ENCODE measurements around the gene GP5. TPM values are rescaled to one million over a fixed set of nuclear protein-coding genes. Genes with fewer than 3 reads are reported as not detected.

Gene GP5
- total and polyA plus RNA-seq, 2 of the 13 experiments (the other 11 are each of a cell fraction or from before 2014, with no cell fraction given): not detected

- TF ChIP-seq CEBPZ (IDR thresholded peaks at IDR 0.05; ENCODE audit: low read length) (no peak), STAG1 (CRISPR knock-in tag; IDR thresholded peaks at IDR 0.05) (0 out of 2 replicates have a peak, but pooled peaks have one; percentile 3), ZSCAN12 (CRISPR knock-in tag; IDR thresholded peaks at IDR 0.05) (no peak), MED8 (CRISPR knock-in tag; IDR thresholded peaks at IDR 0.05; ENCODE audit: insufficient replicate concordance) (peak; percentile 50), CCAR2 (optimal IDR thresholded peaks at IDR 0.05; ENCODE audit: low read depth, low read length) (no peak), MIER2 (CRISPR knock-in tag; IDR thresholded peaks at IDR 0.05) (peak; percentile 37), BCL3 (CRISPR knock-in tag; IDR thresholded peaks at IDR 0.05) (peak; percentile 47), NR2C2 (CRISPR knock-in tag; IDR thresholded peaks at IDR 0.05; ENCODE audit: borderline replicate concordance) (peak; percentile 88), JUND (CRISPR knock-in tag; IDR thresholded peaks at IDR 0.05) (no peak), ARID2 (CRISPR knock-in tag; IDR thresholded peaks at IDR 0.05; ENCODE audit: borderline replicate concordance) (no peak), DPF2 (CRISPR knock-in tag; IDR thresholded peaks at IDR 0.05; ENCODE audit: borderline replicate concordance, low read depth) (0 out of 2 replicates have a peak, but pooled peaks have one; percentile 20), ZNF510 (CRISPR knock-in tag; IDR thresholded peaks at IDR 0.05; ENCODE audit: low read depth) (no peak), CHD2 (IDR thresholded peaks at IDR 0.05; ENCODE audit: low read depth, low read length) (no peak), PHF5A (CRISPR knock-in tag; IDR thresholded peaks at IDR 0.05; ENCODE audit: low read depth, unreplicated experiment) (no peak), ZNF253 (CRISPR knock-in tag; IDR thresholded peaks at IDR 0.05; ENCODE audit: borderline replicate concordance) (0 out of 2 replicates have a peak, but pooled peaks have one; percentile 33), CBX1 (IDR thresholded peaks at IDR 0.05; ENCODE audit: low read depth) (no peak), ZNF784 (CRISPR knock-in tag; IDR thresholded peaks at IDR 0.05; ENCODE audit: borderline replicate concordance) (peak; percentile 51; the same call in 1 of the 2 replicates)
- TF ChIP-seq, protein P1, sequence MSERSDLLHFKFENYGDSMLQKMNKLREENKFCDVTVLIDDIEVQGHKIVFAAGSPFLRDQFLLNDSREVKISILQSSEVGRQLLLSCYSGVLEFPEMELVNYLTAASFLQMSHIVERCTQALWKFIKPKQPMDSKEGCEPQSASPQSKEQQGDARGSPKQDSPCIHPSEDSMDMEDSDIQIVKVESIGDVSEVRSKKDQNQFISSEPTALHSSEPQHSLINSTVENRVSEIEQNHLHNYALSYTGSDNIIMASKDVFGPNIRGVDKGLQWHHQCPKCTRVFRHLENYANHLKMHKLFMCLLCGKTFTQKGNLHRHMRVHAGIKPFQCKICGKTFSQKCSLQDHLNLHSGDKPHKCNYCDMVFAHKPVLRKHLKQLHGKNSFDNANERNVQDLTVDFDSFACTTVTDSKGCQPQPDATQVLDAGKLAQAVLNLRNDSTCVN (CRISPR knock-in tag; IDR thresholded peaks at IDR 0.05; ENCODE audit: borderline replicate concordance): peak; percentile 34; the same call in 1 of the 2 replicates
- TF ChIP-seq, protein P2, sequence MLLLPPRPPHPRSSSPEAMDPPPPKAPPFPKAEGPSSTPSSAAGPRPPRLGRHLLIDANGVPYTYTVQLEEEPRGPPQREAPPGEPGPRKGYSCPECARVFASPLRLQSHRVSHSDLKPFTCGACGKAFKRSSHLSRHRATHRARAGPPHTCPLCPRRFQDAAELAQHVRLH (CRISPR knock-in tag; IDR thresholded peaks at IDR 0.05; ENCODE audit: borderline replicate concordance, low read depth): no peak
- TF ChIP-seq, protein P3, sequence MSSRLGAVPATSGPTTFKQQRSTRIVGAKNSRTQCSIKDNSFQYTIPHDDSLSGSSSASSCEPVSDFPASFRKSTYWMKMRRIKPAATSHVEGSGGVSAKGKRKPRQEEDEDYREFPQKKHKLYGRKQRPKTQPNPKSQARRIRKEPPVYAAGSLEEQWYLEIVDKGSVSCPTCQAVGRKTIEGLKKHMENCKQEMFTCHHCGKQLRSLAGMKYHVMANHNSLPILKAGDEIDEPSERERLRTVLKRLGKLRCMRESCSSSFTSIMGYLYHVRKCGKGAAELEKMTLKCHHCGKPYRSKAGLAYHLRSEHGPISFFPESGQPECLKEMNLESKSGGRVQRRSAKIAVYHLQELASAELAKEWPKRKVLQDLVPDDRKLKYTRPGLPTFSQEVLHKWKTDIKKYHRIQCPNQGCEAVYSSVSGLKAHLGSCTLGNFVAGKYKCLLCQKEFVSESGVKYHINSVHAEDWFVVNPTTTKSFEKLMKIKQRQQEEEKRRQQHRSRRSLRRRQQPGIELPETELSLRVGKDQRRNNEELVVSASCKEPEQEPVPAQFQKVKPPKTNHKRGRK (CRISPR knock-in tag; IDR thresholded peaks at IDR 0.05): 0 out of 2 replicates have a peak, but pooled peaks have one; percentile 67
Measured at GRCh38 chr3:194351080-194351672, 47.9 kb downstream of the GP5 start, which contains the start of gene CPN2 (continued).
